Measurements from ENCODE around the gene GCH1. TPM values are rescaled to one million over a fixed set of nuclear protein-coding genes. Genes with fewer than 3 reads are reported as not detected.

GCH1 gene
- total RNA-seq, 1 experiment from 2014 or later: 9.2 TPM

DNA sequence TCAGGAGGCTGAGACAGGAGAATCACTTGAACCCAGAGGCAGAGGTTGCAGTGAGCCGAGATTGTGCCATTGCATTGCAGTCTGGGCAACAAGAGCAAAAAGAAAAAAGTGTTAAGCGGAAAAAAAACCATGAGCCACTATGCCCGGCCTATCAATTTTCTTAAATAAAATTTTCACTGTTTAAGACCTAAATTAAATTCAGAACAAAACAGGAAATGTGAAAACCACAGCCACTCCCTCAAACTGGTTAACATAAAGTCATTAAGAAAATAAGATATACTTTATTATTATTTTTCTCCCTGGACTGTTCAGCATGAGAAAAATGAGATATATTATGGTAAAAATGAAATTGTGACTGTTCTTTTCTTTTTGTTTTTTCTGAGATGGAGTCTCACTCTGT is 44.6 kb upstream of the GCH1 start:
- CTCF ChIA-PET: no interaction called here
- ATAC-seq (no peak), DNase-seq (ENCODE audit: low spot score) (no peak)
- Mint-ChIP-seq H3K27me3 (ENCODE audit: low read depth) (no peaks in the 10 kb centered on the region; the same call in 1 of the 2 replicates), H3K9me3 (peaks cover 15% of the 10 kb centered on the region), H3K27ac (no peak overlapping the region), H3K4me3 (no peak overlapping the region), H3K36me3 (peaks cover 74% of the 10 kb centered on the region), H3K4me1 (peaks cover 17% of the 10 kb centered on the region)
- POLR2A ChIA-PET: no interaction called here
- TF ChIP-seq GRHL2 (CRISPR knock-in tag; IDR thresholded peaks at IDR 0.05; ENCODE audit: insufficient replicate concordance, severe bottlenecking) (no peak), MYBL2 (CRISPR knock-in tag; IDR thresholded peaks at IDR 0.05) (no peak), FOXP1 (CRISPR knock-in tag; IDR thresholded peaks at IDR 0.05; ENCODE audit: borderline replicate concordance) (no peak), NFATC4 (CRISPR knock-in tag; IDR thresholded peaks at IDR 0.05) (no peak), ZNF671 (CRISPR knock-in tag; IDR thresholded peaks at IDR 0.05) (no peak), CREM (CRISPR knock-in tag; IDR thresholded peaks at IDR 0.05) (no peak), NFE2L1 (CRISPR knock-in tag; IDR thresholded peaks at IDR 0.05) (no peak), IRF2 (CRISPR knock-in tag; IDR thresholded peaks at IDR 0.05; ENCODE audit: borderline replicate concordance, low read depth) (no peak), ATF3 (CRISPR knock-in tag; conservative IDR thresholded peaks at IDR 0.05) (no peak), AFF4 (CRISPR knock-in tag; IDR thresholded peaks at IDR 0.05; ENCODE audit: borderline replicate concordance) (no peak), TP53 (CRISPR knock-in tag; IDR thresholded peaks at IDR 0.05) (no peak), ZNF263 (CRISPR knock-in tag; IDR thresholded peaks at IDR 0.05; ENCODE audit: low read depth) (no peak)
- TF ChIP-seq, protein P1, sequence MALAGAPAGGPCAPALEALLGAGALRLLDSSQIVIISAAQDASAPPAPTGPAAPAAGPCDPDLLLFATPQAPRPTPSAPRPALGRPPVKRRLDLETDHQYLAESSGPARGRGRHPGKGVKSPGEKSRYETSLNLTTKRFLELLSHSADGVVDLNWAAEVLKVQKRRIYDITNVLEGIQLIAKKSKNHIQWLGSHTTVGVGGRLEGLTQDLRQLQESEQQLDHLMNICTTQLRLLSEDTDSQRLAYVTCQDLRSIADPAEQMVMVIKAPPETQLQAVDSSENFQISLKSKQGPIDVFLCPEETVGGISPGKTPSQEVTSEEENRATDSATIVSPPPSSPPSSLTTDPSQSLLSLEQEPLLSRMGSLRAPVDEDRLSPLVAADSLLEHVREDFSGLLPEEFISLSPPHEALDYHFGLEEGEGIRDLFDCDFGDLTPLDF (CRISPR knock-in tag; IDR thresholded peaks at IDR 0.05): no peak

DNA sequence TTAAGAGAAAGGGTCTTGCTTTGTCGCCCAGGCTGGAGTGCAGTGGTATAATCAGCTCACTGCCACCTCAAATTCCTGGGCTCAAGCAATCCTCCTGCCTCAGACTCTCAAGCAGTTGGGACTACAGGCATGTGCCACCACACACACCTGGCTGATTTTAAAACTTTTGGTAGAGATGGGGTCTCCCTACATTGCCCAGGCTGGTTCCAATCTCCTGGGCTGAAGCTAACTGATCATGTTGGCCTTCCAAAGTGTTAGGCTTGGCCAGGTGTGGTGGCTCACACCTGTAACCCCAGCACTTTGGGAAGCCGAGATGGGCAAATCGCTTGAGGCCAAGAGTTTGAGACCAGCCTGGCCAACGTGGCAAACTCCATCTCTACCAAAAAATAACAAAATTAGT is 43.9 kb upstream of the GCH1 start:
- Mint-ChIP-seq H3K9me3 (peaks cover 15% of the 10 kb centered on the region), H3K4me1 (peaks cover 17% of the 10 kb centered on the region), H3K27me3 (ENCODE audit: low read depth) (no peaks in the 10 kb centered on the region; the same call in 1 of the 2 replicates), H3K36me3 (peaks cover 68% of the 10 kb centered on the region), H3K4me3 (no peak overlapping the region), H3K27ac (no peak overlapping the region)
- ChIA-PET CTCF (no interaction called here), POLR2A (no interaction called here)
- ATAC-seq (no peak), DNase-seq (ENCODE audit: low spot score) (no peak)
- no peak for TF ChIP-seq ZNF425 (CRISPR knock-in tag; conservative IDR thresholded peaks at IDR 0.05)
- TF ChIP-seq ZNF121 (CRISPR knock-in tag; IDR thresholded peaks at IDR 0.05): peak; percentile 81

DNA sequence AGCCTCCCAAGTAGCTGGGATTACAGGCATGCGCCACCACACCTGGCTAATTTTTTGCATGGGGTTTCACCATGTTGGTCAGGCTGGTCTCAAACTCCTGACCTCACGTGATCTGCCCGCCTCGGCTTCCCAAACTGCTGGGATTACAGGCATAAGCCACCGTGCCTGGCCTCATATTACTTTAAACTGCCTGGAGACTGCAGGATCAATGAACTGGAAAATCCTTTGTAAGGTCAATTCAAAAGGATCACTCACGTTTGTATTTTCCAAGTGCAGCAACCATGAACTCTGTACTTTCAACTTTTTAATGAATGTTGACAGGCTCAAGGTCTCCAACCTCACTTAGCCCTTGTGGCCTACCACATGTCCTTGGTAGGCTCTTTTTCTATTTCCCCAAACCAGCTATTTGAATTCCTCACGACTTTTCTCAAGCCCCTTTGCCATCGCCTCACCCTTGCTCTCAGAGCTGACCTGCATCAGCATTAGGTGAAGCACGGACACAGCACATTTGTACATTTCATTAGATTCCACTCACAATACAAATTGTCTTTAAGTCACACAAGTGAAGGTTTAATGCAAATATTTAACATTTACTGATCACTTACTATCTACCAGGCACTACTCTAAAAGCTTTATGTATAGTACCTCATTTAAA is 42.2 kb upstream of the GCH1 start:
- H3K4me3 Mint-ChIP-seq: no peak overlapping the region
- ChIA-PET POLR2A (no interaction called here), CTCF (interaction anchor here (0.5 kb wide), 1 partner anchor 456 kb away, joined by 3 read pairs; the partner anchor contains the start of gene GMFB)
- peaks cover 12% of the 10 kb centered on the region for H3K9me3 Mint-ChIP-seq
- H3K27me3 Mint-ChIP-seq (ENCODE audit: low read depth): no peaks in the 10 kb centered on the region; the same call in 1 of the 2 replicates
- no peak for ATAC-seq
- H3K27ac Mint-ChIP-seq: peak overlapping the region; percentile 11; the same call in 1 of the 2 replicates
- peaks cover 17% of the 10 kb centered on the region for H3K4me1 Mint-ChIP-seq
- no peak for DNase-seq (ENCODE audit: low spot score)
- H3K36me3 Mint-ChIP-seq: peaks cover 60% of the 10 kb centered on the region
- no peak for TF ChIP-seq SP1 (CRISPR knock-in tag; conservative IDR thresholded peaks at IDR 0.05)
- TF ChIP-seq NFYB (CRISPR knock-in tag; conservative IDR thresholded peaks at IDR 0.05; ENCODE audit: low read depth): no peak
- TF ChIP-seq, protein P1 (CRISPR knock-in tag; IDR thresholded peaks at IDR 0.05): no peak
- TF ChIP-seq RELA (CRISPR knock-in tag; IDR thresholded peaks at IDR 0.05; ENCODE audit: borderline replicate concordance): no peak
- TF ChIP-seq MLX (CRISPR knock-in tag; IDR thresholded peaks at IDR 0.05): no peak
- TF ChIP-seq HMGA2 (CRISPR knock-in tag; IDR thresholded peaks at IDR 0.05): no peak
- no peak for TF ChIP-seq USF2 (CRISPR knock-in tag; IDR thresholded peaks at IDR 0.05)
- TF ChIP-seq ZNF138 (CRISPR knock-in tag; conservative IDR thresholded peaks at IDR 0.05): no peak
- TF ChIP-seq CBFB (CRISPR knock-in tag; IDR thresholded peaks at IDR 0.05; ENCODE audit: low read depth): no peak
